Measurements from ENCODE around the gene MTMR11.

GRCh38 chr1:149899460-149900284 is 37.0 kb downstream of the MTMR11 start, which contains the start of gene BOLA1:
- no peak for TF ChIP-seq CTCF (conservative IDR thresholded peaks at IDR 0.05 in 1 of 2, IDR thresholded peaks at IDR 0.05 in 1 of 2; ENCODE audit: low read depth in 1 of 2, low read length in 2 of 2)
- no peak for TF ChIP-seq EZH2 (IDR thresholded peaks at IDR 0.05; ENCODE audit: low read length, missing control alignments)
